AG10803 (cell line): ENCODE data around the gene SLC38A5.

Experiments
- DNase-seq: peaks from one replicate; pipeline ENCODE4 v3.0.0; 2010; ENCODE audit warnings: low read depth
- H3K4me3 ChIP-seq: 2 replicates; pipeline ENCODE4 v1.5.1; 2011; ENCODE audit warnings: mild to moderate bottlenecking, low read length, control low read depth
- TF ChIP-seq, protein P1 (sequence below): conservative IDR thresholded peaks from 2 replicates; pipeline ENCODE4 v1.5.1; 2011; ENCODE audit warnings: mild to moderate bottlenecking, low read length, control low read depth, inconsistent platforms

The SLC38A5 gene

DNA sequence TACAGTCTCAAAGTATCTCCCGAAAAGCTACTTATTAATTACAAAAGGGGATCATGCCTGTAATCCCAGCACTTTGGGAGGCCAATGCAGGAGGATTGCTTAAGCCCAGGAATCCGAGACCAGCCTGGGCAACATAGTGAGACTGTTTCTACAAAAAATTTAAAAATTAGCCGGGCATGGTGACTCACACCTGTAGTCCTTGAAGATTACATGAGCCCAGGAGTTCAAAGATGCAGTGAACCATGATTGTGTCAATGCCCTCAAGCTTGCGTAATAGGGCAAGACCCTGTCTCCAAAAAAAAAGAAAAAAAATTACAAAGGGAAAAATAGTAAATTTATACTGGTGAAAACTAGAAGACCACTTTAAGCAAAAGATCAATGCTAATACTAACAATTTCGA lies 35.4 kb upstream of the SLC38A5 start:
- TF ChIP-seq, protein P1, sequence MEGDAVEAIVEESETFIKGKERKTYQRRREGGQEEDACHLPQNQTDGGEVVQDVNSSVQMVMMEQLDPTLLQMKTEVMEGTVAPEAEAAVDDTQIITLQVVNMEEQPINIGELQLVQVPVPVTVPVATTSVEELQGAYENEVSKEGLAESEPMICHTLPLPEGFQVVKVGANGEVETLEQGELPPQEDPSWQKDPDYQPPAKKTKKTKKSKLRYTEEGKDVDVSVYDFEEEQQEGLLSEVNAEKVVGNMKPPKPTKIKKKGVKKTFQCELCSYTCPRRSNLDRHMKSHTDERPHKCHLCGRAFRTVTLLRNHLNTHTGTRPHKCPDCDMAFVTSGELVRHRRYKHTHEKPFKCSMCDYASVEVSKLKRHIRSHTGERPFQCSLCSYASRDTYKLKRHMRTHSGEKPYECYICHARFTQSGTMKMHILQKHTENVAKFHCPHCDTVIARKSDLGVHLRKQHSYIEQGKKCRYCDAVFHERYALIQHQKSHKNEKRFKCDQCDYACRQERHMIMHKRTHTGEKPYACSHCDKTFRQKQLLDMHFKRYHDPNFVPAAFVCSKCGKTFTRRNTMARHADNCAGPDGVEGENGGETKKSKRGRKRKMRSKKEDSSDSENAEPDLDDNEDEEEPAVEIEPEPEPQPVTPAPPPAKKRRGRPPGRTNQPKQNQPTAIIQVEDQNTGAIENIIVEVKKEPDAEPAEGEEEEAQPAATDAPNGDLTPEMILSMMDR, result no peak
- DNase-seq, result no peak
- H3K4me3 ChIP-seq, result no peak overlapping the region

DNA sequence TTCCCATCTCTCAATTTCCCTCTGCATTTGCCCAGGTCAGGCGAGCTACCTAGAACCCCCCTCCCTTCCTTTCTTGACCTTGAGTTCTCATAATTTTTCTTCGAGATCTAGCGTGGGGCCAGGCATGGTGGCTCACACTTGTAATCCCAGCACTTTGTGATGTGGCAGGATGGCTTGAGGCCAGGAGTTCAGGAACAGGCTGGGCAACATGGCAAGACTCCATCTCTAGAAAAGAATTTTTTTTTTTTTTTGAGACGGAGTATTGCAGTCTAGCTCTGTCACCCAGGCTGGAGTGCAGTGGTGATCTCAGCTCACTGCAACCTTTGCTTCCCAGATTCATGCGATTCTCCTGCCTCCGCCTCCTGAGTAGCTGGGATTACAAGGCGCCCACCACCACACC lies 34.2 kb upstream of the SLC38A5 start:
- no peak overlapping the region for H3K4me3 ChIP-seq
- DNase-seq, result no peak
- TF ChIP-seq, protein P1, result no peak

DNA sequence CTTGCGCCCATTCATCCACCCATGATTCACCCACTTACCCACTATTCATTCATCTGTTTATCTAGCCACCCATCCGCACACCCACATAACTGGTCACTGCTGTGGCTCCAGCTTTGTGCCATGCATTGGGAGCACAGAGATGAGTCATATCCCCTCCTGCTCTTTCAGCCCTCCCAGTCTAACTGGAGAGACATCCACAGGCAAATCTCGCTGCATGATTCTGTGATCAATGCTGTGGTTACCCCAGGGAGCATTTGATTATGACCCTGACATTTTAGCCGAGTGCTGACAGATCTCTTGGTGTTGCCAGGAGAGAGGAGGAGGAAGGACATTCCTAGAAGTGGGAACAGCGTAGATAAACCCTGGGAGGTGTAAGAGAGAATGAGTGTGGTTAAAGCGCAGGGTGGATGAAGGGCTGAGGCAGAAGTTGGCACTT lies 28.3 kb upstream of the SLC38A5 start:
- H3K4me3 ChIP-seq, result no peak overlapping the region
- TF ChIP-seq, protein P1, result no peak
- peak; percentile 64 for DNase-seq

DNA sequence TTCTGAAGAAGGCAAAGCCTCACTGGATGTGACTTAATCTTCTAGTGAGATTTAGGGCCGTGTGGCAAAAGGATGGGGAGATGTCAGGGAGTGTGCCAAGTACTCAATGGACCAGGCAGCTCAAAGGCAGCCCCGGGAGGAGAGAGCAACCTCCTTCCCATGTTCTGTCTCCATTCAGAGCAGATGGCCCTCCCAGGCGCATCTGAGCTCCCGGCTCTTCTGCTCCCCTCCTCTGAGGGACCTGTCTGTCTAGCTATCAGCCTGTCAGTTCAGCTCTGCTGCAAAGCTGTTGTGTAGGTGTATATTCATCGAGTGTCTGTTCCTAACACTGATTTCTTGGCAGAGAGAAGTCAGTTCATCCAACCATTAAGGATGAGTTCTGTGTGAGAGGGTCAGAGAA lies 27.8 kb upstream of the SLC38A5 start:
- TF ChIP-seq, protein P1, result no peak
- no peak for DNase-seq
- no peak overlapping the region for H3K4me3 ChIP-seq

DNA sequence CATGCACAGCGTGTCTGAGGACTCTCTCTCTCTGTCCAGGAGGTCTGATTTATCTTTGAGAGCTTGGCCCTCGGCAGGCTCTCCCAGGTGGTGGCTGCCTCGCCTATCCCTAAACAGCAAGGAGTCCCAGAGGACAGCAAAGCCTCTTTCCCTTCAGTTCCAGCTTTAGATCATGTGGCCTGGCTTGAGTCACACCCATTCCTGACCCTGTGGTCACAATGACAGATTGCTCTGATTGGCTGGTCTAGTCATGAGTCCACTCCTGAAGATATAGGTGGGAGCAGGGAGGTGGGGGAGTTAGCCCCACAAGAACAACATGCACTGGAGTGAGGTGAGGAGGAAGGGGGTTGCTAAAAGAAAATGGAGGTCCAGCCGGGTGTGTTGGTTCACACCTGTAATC lies 26.6 kb upstream of the SLC38A5 start:
- H3K4me3 ChIP-seq, result no peak overlapping the region
- DNase-seq, result no peak
- TF ChIP-seq, protein P1, result no peak

DNA sequence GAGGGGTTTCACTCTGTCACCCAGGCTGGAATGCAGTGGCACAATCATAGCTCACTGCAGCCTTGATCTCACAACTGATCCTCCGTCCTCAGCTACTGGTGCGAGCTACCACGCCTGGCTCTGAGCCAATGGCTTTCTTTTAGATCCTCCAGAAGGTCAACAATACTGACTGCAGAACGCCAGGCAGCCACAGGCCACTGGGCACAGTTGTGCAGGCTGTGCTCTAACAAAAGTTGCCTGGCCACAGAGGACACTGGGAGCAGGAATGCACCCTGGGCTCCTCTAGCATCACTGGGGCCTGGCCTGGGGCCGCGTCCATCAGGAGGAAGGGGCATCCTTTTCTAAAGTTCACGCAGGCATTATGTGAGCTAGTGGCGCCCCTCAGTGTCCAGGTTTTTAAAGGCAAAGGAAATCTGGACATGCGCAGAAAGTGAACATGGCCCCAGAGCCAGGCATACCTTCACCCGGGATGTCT lies 23.9 kb upstream of the SLC38A5 start:
- no peak for DNase-seq
- TF ChIP-seq, protein P1, result peak; percentile 35
- H3K4me3 ChIP-seq, result no peak overlapping the region

DNA sequence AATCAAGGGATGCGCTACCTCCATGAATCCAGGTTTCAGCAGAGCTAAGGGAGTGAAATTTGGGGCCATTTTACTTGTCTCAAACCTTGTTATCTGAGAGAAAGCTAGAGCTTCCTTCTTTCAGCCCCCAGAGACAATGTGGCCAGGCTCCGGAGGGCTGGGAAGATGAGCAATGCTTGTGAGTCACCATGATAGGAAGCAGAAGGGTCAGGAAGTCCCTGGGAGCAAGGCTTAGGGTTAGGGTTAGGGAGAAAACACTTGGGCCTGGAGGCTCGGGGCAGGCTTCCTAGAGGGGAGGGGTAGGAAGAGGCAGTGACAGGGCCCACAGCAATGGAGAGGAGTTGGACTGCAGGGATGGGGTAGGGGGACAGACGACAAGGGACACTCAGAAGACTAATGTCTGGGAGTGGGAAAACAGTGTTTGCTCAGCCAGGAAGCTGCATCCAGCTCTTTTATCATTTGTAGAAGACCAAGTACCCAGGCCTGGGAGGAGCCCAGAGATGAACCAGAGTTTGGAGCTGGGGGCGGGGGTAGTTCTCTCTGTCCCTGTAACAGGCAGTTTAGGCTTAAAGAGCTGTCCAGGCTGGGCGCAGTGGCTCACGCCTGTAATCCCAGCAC lies 22.3 kb upstream of the SLC38A5 start:
- no peak overlapping the region for H3K4me3 ChIP-seq
- TF ChIP-seq, protein P1, result no peak
- DNase-seq, result peak; percentile 46
